HG03521 (cell line): Measurements from ENCODE around the gene ZBTB34.
"Not testable (repeated sequence)": the region's sequence is repeated elsewhere in the genome, so short reads cannot be mapped to it uniquely, and the experiment has no call there.

Source experiments
- ATAC-seq: cut with Tn5 transposase; IDR thresholded peaks from one replicate; pipeline ENCODE4 v1.9.1; 2021; ENCODE audit warnings: mild to moderate bottlenecking, moderate library complexity; ENCODE audit not compliant: unreplicated experiment

ZBTB34 gene

GRCh38 chr9:126860077-126860756 lies at the start of gene ZBTB34:
ZBTB34 (plus strand) TSS chr9:126860639; CDS start chr9:126879400, 18,761 bp downstream.
- peak; percentile 57 for ATAC-seq

- ATAC-seq, result no peak
These were observed 47.4 kb upstream of the ZBTB34 start for GRCh38 chr9:126813072-126813471.

GRCh38 chr9:126814091-126814490 lies 46.3 kb upstream of the ZBTB34 start:
- no peak for ATAC-seq

- ATAC-seq, result not testable (repeated sequence)
These were observed 42.8 kb upstream of the ZBTB34 start for GRCh38 chr9:126817615-126818014.

- ATAC-seq, result no peak
These were observed 42.0 kb upstream of the ZBTB34 start for GRCh38 chr9:126818482-126818881.

- no peak for ATAC-seq
These were observed 41.0 kb upstream of the ZBTB34 start for GRCh38 chr9:126819482-126819881.

GRCh38 chr9:126822278-126822677 lies 38.2 kb upstream of the ZBTB34 start:
- ATAC-seq, result no peak

GRCh38 chr9:126822873-126823272 lies 37.6 kb upstream of the ZBTB34 start:
- no peak for ATAC-seq

- not testable (repeated sequence) for ATAC-seq
These were observed 36.4 kb upstream of the ZBTB34 start for GRCh38 chr9:126824052-126824451.

- ATAC-seq, result no peak
These were observed 33.2 kb upstream of the ZBTB34 start for GRCh38 chr9:126827227-126827626.

- no peak for ATAC-seq
These were observed 31.4 kb upstream of the ZBTB34 start for GRCh38 chr9:126829035-126829434.

- ATAC-seq, result no peak
These were observed 29.6 kb upstream of the ZBTB34 start for GRCh38 chr9:126830827-126831226.

GRCh38 chr9:126832440-126832839 lies 28.0 kb upstream of the ZBTB34 start:
- no peak for ATAC-seq

- ATAC-seq, result no peak
These were observed 27.4 kb upstream of the ZBTB34 start for GRCh38 chr9:126833020-126833419.

GRCh38 chr9:126833710-126834345 lies 26.6 kb upstream of the ZBTB34 start:
- ATAC-seq, result no peak

- no peak for ATAC-seq
These were observed 25.8 kb upstream of the ZBTB34 start for GRCh38 chr9:126834672-126835071.

GRCh38 chr9:126836216-126836615 lies 24.2 kb upstream of the ZBTB34 start:
- ATAC-seq, result no peak

GRCh38 chr9:126838055-126838811 lies 22.2 kb upstream of the ZBTB34 start:
- no peak for ATAC-seq

- ATAC-seq, result no peak
These were observed 21.5 kb upstream of the ZBTB34 start for GRCh38 chr9:126838895-126839294.

GRCh38 chr9:126839301-126839700 lies 21.1 kb upstream of the ZBTB34 start:
- no peak for ATAC-seq

- ATAC-seq, result no peak
These were observed 18.1 kb upstream of the ZBTB34 start for GRCh38 chr9:126842220-126842842.
